B cell (primary cell): ENCODE data around the gene IFNLR1.

Experiments
- CTCF ChIP-seq: fragments of 200-600 bp; IDR thresholded peaks from one replicate; pipeline ENCODE4 v1.8.0; 2022; ENCODE audit warnings: antibody characterized with exemption, mild to moderate bottlenecking
- EZH2 ChIP-seq: IDR thresholded peaks from 2 replicates; pipeline ENCODE4 v1.6.1; 2012; ENCODE audit warnings: borderline replicate concordance, low read depth, mild to moderate bottlenecking, moderate library complexity, low read length; ENCODE audit not compliant: insufficient read depth, poor library complexity, severe bottlenecking

GRCh38 chr1:24195874-24196273 is 8.8 kb upstream of the IFNLR1 start:
- TF ChIP-seq CTCF = no peak
- no peak for TF ChIP-seq EZH2
